ENCODE data around the gene SCAI. TPM values are rescaled to one million over a fixed set of nuclear protein-coding genes. Genes with fewer than 3 reads are reported as not detected.

Gene SCAI
- total and polyA plus RNA-seq, 5 donors from 2014 or later: 1.7 to 11.3 (median 3.9) TPM

DNA sequence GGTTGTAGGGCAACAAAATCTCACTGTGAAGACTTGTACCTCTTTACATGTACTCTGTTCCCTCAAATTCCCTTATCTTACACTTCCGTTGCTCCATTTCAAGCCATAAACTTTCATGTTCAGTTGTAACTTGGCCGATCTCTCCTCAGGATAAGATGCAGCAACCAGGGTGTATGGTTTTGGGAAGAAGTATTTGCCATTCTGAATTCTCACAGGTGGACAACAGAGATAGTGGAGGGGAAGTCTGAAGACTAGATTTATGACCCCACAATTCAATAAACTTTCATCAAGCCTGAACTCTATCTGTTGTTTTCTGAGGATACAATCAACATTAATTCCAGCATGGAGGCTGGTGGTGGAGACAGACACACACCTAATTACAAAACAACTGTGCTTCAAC, 229.9 kb downstream of the SCAI start:
- H3K36me3 Mint-ChIP-seq: peaks cover 46% of the 10 kb centered on the region
- Histone ChIP-seq H3K9me3 (ENCODE audit: control insufficient read depth in 2 of 2, low read length in 2 of 2) (no peaks in the 10 kb centered on the region), H3K36me3 (ENCODE audit: control insufficient read depth, insufficient read depth, low read length) (peaks cover 45% of the 10 kb centered on the region), H3K27me3 (ENCODE audit: control insufficient read depth, insufficient read depth, low read length) (no peaks in the 10 kb centered on the region), H3K4me1 (ENCODE audit: control insufficient read depth, insufficient read depth, low read length, poor library complexity, severe bottlenecking) (no peaks in the 10 kb centered on the region), H3K27ac (ENCODE audit: insufficient read depth, low read length, poor library complexity, severe bottlenecking) (no peak overlapping the region), H3K4me3 (ENCODE audit: low read depth, low read length) (no peak overlapping the region)
- no peaks in the 10 kb centered on the region for H3K27me3 Mint-ChIP-seq
- H3K9me3 Mint-ChIP-seq: peaks cover 0 to 1% (median 0%) of the 10 kb centered on the region in 7 donors
- peaks cover 0 to 9% (median 8%) of the 10 kb centered on the region in 4 donors for H3K4me1 Mint-ChIP-seq
- ATAC-seq (ENCODE audit: low read depth in 2 of 2) (no peak), DNase-seq (no peak)
- H3K4me3 Mint-ChIP-seq: no peak overlapping the region
- H3K27ac Mint-ChIP-seq: peak overlapping the region in 2 of 3 donors; percentile 9 to 31

GRCh38 chr9:124911766-124912165, 231.6 kb downstream of the SCAI start:
- H3K4me1 ChIP-seq (ENCODE audit: control insufficient read depth, insufficient read depth, low read length, poor library complexity, severe bottlenecking): no peaks in the 10 kb centered on the region
- no peaks in the 10 kb centered on the region for H3K9me3 ChIP-seq (ENCODE audit: control insufficient read depth in 2 of 2, low read length in 2 of 2)
- H3K36me3 ChIP-seq (ENCODE audit: control insufficient read depth, insufficient read depth, low read length): peaks cover 51% of the 10 kb centered on the region
- no peaks in the 10 kb centered on the region for H3K27me3 ChIP-seq (ENCODE audit: control insufficient read depth, insufficient read depth, low read length)
- DNase-seq (no peak), ATAC-seq (ENCODE audit: low read depth in 2 of 2) (no peak)
- Mint-ChIP-seq H3K27me3 (no peaks in the 10 kb centered on the region), H3K4me1 (peaks cover 0 to 13% (median 8%) of the 10 kb centered on the region in 4 donors), H3K9me3 (peaks cover 0 to 1% (median 0%) of the 10 kb centered on the region in 7 donors), H3K4me3 (no peak overlapping the region), H3K36me3 (peaks cover 54% of the 10 kb centered on the region), H3K27ac (peak overlapping the region in 2 of 3 donors; percentile 1 to 8)
- H3K27ac ChIP-seq (ENCODE audit: insufficient read depth, low read length, poor library complexity, severe bottlenecking): no peak overlapping the region
- no peak overlapping the region for H3K4me3 ChIP-seq (ENCODE audit: low read depth, low read length)

GRCh38 chr9:124908098-124908497, 235.2 kb downstream of the SCAI start:
- Mint-ChIP-seq H3K9me3 (no peaks in the 10 kb centered on the region), H3K27me3 (no peaks in the 10 kb centered on the region), H3K36me3 (peaks cover 45% of the 10 kb centered on the region), H3K4me1 (peaks cover 0 to 11% (median 2%) of the 10 kb centered on the region in 4 donors), H3K4me3 (no peak overlapping the region), H3K27ac (peak overlapping the region; percentile 11 to 89 (median 74))
- no peak for ATAC-seq (ENCODE audit: low read depth in 2 of 2)
- Histone ChIP-seq H3K4me3 (ENCODE audit: low read depth, low read length) (no peak overlapping the region), H3K27me3 (ENCODE audit: control insufficient read depth, insufficient read depth, low read length) (no peaks in the 10 kb centered on the region), H3K27ac (ENCODE audit: insufficient read depth, low read length, poor library complexity, severe bottlenecking) (no peak overlapping the region), H3K9me3 (ENCODE audit: control insufficient read depth in 2 of 2, low read length in 2 of 2) (no peaks in the 10 kb centered on the region), H3K4me1 (ENCODE audit: control insufficient read depth, insufficient read depth, low read length, poor library complexity, severe bottlenecking) (no peaks in the 10 kb centered on the region), H3K36me3 (ENCODE audit: control insufficient read depth, insufficient read depth, low read length) (peaks cover 43% of the 10 kb centered on the region)
- no peak for DNase-seq

DNA sequence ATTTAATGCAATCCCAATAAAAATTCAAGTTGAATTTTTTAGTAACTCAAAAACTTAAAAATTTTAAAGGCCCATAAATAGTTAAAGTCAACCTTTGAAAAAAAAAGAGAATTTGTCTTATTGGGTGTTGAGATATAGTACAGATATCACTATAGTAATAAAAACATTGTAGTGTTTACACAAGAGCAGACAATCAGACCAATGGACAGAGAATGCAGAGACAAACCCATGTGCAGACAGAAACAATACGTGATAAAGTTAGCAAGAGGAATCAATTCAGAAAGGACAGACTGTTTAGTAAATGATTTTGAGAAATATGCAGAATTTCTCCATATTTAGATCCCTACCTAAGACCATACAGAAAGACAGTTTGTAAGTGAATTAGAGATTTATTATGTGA, 236.4 kb downstream of the SCAI start:
- no peak overlapping the region for H3K4me3 ChIP-seq (ENCODE audit: low read depth, low read length)
- Mint-ChIP-seq H3K4me3 (no peak overlapping the region), H3K9me3 (no peaks in the 10 kb centered on the region), H3K27me3 (no peaks in the 10 kb centered on the region), H3K36me3 (peaks cover 44% of the 10 kb centered on the region), H3K4me1 (peaks cover 0 to 10% (median 2%) of the 10 kb centered on the region in 4 donors), H3K27ac (peak overlapping the region in 1 of 3 donors; percentile 20)
- ATAC-seq (ENCODE audit: low read depth in 2 of 2): no peak
- H3K9me3 ChIP-seq (ENCODE audit: control insufficient read depth in 2 of 2, low read length in 2 of 2): no peaks in the 10 kb centered on the region
- peaks cover 40% of the 10 kb centered on the region for H3K36me3 ChIP-seq (ENCODE audit: control insufficient read depth, insufficient read depth, low read length)
- no peaks in the 10 kb centered on the region for H3K4me1 ChIP-seq (ENCODE audit: control insufficient read depth, insufficient read depth, low read length, poor library complexity, severe bottlenecking)
- DNase-seq: no peak
- H3K27ac ChIP-seq (ENCODE audit: insufficient read depth, low read length, poor library complexity, severe bottlenecking): no peak overlapping the region
- H3K27me3 ChIP-seq (ENCODE audit: control insufficient read depth, insufficient read depth, low read length): no peaks in the 10 kb centered on the region

DNA sequence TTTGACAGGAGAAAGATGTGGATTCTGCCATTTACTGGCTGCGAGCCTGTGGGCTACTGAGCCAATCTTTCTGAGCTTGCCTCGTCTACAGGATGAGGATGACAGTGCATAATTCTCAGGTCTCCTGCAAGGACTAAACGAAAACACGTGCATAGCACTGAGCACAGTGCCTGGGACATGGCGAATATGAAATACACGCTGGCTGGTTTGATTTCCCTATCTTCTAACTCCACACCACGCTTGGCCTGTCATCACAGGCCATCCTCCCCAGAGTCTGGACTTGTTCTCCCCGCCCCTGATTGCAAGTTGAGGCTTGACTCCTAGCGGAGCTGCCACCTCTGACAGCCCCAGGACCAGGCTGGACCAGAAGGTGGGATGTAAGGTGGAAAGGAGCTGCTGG, 243.5 kb downstream of the SCAI start:
- ATAC-seq (ENCODE audit: low read depth in 2 of 2) (no peak), DNase-seq (no peak)
- Mint-ChIP-seq H3K9me3 (peaks cover 0 to under 1% (median 0%) of the 10 kb centered on the region in 7 donors), H3K27me3 (no peaks in the 10 kb centered on the region), H3K4me1 (peaks cover 2 to 13% (median 5%) of the 10 kb centered on the region in 4 donors), H3K4me3 (no peak overlapping the region), H3K27ac (no peak overlapping the region), H3K36me3 (peaks cover 45% of the 10 kb centered on the region)
- no peaks in the 10 kb centered on the region for H3K9me3 ChIP-seq (ENCODE audit: control insufficient read depth in 2 of 2, low read length in 2 of 2)
- H3K36me3 ChIP-seq (ENCODE audit: control insufficient read depth, insufficient read depth, low read length): peaks cover 46% of the 10 kb centered on the region
- H3K27ac ChIP-seq (ENCODE audit: insufficient read depth, low read length, poor library complexity, severe bottlenecking): no peak overlapping the region
- H3K4me1 ChIP-seq (ENCODE audit: control insufficient read depth, insufficient read depth, low read length, poor library complexity, severe bottlenecking): no peaks in the 10 kb centered on the region
- H3K27me3 ChIP-seq (ENCODE audit: control insufficient read depth, insufficient read depth, low read length): no peaks in the 10 kb centered on the region
- H3K4me3 ChIP-seq (ENCODE audit: low read depth, low read length): no peak overlapping the region

DNA sequence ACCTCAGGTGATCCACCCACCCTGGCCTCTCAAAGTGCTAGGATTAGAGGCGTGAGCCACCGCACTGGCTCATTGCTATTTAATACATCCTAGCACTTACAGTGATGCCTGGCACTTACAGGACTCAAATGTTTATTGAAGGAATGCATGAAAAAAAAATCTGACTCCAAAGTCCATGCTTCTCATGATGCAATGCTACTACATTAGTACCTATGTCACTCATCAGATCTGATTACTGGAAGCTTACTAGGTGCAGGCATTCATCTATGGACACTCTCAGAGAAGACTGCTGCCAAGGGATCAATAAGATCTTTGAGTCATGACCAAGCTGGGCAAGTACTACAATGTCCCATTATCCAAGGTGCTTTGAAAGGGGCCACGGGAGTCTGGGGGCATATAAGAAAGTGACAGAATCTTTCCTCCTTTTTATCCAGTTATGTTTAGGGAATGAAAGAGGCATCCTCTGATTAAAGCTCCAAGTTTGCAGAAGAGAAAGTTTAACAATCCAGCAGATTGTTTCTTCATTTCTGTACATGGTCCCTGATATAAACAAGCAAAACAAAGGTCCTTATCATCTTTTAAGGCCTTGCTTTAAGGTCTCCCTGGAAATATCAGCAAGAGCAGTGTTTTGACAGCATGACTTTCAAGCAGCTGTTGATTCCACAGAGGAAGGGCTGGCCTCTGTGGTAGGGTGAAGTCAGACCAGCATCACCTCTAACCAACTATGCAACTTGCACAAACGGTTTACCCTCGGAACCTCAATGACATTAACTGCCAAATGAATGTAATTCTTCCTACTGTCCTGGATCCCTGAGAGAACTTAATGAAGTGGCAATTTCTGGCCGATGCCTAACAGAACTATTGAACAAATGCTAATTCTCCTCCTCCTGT, 245.5 kb downstream of the SCAI start:
- no peaks in the 10 kb centered on the region for H3K27me3 ChIP-seq (ENCODE audit: control insufficient read depth, insufficient read depth, low read length)
- H3K4me1 Mint-ChIP-seq: peaks cover 7 to 18% (median 11%) of the 10 kb centered on the region in 4 donors
- DNase-seq (no peak), ATAC-seq (ENCODE audit: low read depth in 2 of 2) (no peak)
- no peaks in the 10 kb centered on the region for H3K9me3 ChIP-seq (ENCODE audit: control insufficient read depth in 2 of 2, low read length in 2 of 2)
- H3K27ac ChIP-seq (ENCODE audit: insufficient read depth, low read length, poor library complexity, severe bottlenecking): no peak overlapping the region
- H3K9me3 Mint-ChIP-seq: peaks cover 0 to 2% (median 0%) of the 10 kb centered on the region in 7 donors
- no peak overlapping the region for H3K4me3 Mint-ChIP-seq
- H3K36me3 Mint-ChIP-seq: peaks cover 43% of the 10 kb centered on the region
- peaks cover 49% of the 10 kb centered on the region for H3K36me3 ChIP-seq (ENCODE audit: control insufficient read depth, insufficient read depth, low read length)
- H3K4me1 ChIP-seq (ENCODE audit: control insufficient read depth, insufficient read depth, low read length, poor library complexity, severe bottlenecking): no peaks in the 10 kb centered on the region
- no peak overlapping the region for H3K4me3 ChIP-seq (ENCODE audit: low read depth, low read length)
- no peaks in the 10 kb centered on the region for H3K27me3 Mint-ChIP-seq
- H3K27ac Mint-ChIP-seq: no peak overlapping the region

DNA sequence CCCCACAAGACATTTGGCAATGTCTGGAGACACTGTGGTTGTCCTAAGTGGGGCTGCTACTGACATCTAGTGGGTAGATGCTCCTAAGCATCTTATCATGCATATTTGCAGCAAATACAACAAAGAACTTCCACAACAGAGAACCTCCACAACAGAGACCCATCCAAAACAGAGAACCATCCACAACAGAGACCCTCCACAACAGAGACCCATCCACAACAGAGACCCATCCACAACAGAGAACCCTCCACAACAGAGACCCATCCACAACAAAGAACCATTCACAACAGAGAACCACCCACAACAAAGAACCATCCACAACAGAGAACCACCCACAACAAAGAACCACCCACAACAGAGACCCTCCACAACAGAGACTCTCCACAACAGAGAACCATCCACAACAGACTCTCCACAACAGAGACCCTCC, 248.6 kb downstream of the SCAI start:
- Mint-ChIP-seq H3K4me3 (peak overlapping the region in 1 of 4 donors; percentile 6), H3K27me3 (no peaks in the 10 kb centered on the region), H3K27ac (peak overlapping the region; percentile 26 to 60 (median 56)), H3K36me3 (peaks cover 44% of the 10 kb centered on the region), H3K9me3 (peaks cover 0 to 2% (median 0%) of the 10 kb centered on the region in 7 donors), H3K4me1 (peaks cover 7 to 18% (median 11%) of the 10 kb centered on the region in 4 donors)
- peaks cover 63% of the 10 kb centered on the region for H3K36me3 ChIP-seq (ENCODE audit: control insufficient read depth, insufficient read depth, low read length)
- H3K9me3 ChIP-seq (ENCODE audit: control insufficient read depth in 2 of 2, low read length in 2 of 2): no peaks in the 10 kb centered on the region
- H3K27me3 ChIP-seq (ENCODE audit: control insufficient read depth, insufficient read depth, low read length): no peaks in the 10 kb centered on the region
- H3K4me3 ChIP-seq (ENCODE audit: low read depth, low read length): no peak overlapping the region
- H3K4me1 ChIP-seq (ENCODE audit: control insufficient read depth, insufficient read depth, low read length, poor library complexity, severe bottlenecking): no peaks in the 10 kb centered on the region
- DNase-seq: peak; percentile 15 to 74 (median 53)
- ATAC-seq (ENCODE audit: low read depth in 2 of 2): peak; percentile 74 to 77
- no peak overlapping the region for H3K27ac ChIP-seq (ENCODE audit: insufficient read depth, low read length, poor library complexity, severe bottlenecking)
